NCI-H510A treated with DMSO at 0.1 percent for 48 hours (cell line): ENCODE data around the gene SPDEF.

Experiments
- DNase-seq: peaks from one replicate; lab custom pipeline; 2025; lab: John Stamatoyannopoulos, UW

The SPDEF gene

GRCh38 chr6:34563513-34563870 lies 7.4 kb upstream of the SPDEF start:
- no peak for DNase-seq

- DNase-seq: no peak
Measured at GRCh38 chr6:34562861-34563512, 6.9 kb upstream of the SPDEF start.

GRCh38 chr6:34562350-34562749 lies 6.2 kb upstream of the SPDEF start:
- DNase-seq: no peak

- DNase-seq: no peak
Measured at GRCh38 chr6:34561227-34561530, 5.0 kb upstream of the SPDEF start.

GRCh38 chr6:34560366-34561226 lies 4.5 kb upstream of the SPDEF start:
- DNase-seq: peak; percentile 77

GRCh38 chr6:34559651-34560365 lies 3.7 kb upstream of the SPDEF start:
- DNase-seq: peak; percentile 50

- DNase-seq: no peak
Measured at GRCh38 chr6:34558172-34558714, 2.1 kb upstream of the SPDEF start.

- no peak for DNase-seq
Measured at GRCh38 chr6:34557228-34557627, 1.1 kb upstream of the SPDEF start.

GRCh38 chr6:34556493-34556892 lies 364 bp upstream of the SPDEF start:
- no peak for DNase-seq

- DNase-seq: no peak
Measured at GRCh38 chr6:34555328-34555727, 801 bp downstream of the SPDEF start.

- DNase-seq: no peak
Measured at GRCh38 chr6:34555007-34555322, 1.2 kb downstream of the SPDEF start.

- DNase-seq: no peak
Measured at GRCh38 chr6:34554291-34555006, 1.7 kb downstream of the SPDEF start.

GRCh38 chr6:34553750-34554149 lies 2.4 kb downstream of the SPDEF start:
- DNase-seq: no peak

- DNase-seq: no peak
Measured at GRCh38 chr6:34553146-34553545, 3.0 kb downstream of the SPDEF start.

GRCh38 chr6:34552620-34553019 lies 3.5 kb downstream of the SPDEF start:
- no peak for DNase-seq

GRCh38 chr6:34551720-34552119 lies 4.4 kb downstream of the SPDEF start:
- no peak for DNase-seq

GRCh38 chr6:34549804-34550202 lies 6.3 kb downstream of the SPDEF start:
- no peak for DNase-seq

GRCh38 chr6:34549026-34549803 lies 6.9 kb downstream of the SPDEF start:
- DNase-seq: no peak

- no peak for DNase-seq
Measured at GRCh38 chr6:34547701-34548644, 8.2 kb downstream of the SPDEF start.

GRCh38 chr6:34546551-34547321 lies 9.4 kb downstream of the SPDEF start:
- DNase-seq: peak; percentile 92
